ENCODE measurements around the gene CCL1.

GRCh38 chr17:34403006-34403405, 40.0 kb upstream of the CCL1 start:
- TF ChIP-seq CTCF (conservative IDR thresholded peaks at IDR 0.05) (no peak), EZH2 (IDR thresholded peaks at IDR 0.05; ENCODE audit: low read depth) (no peak)
